T follicular helper cell (primary cell): ENCODE measurements around the gene GRSF1.
"Not testable (repeated sequence)": the region's sequence is repeated elsewhere in the genome, so short reads cannot be mapped to it uniquely, and the experiment has no call there.

Experiments used
- DNase-seq: peaks from one replicate; pipeline ENCODE4 v3.0.0-alpha.2; 2020; ENCODE audit warnings: low read depth
- total RNA-seq, 2 experiments: gene quantifications; one replicate each; lab custom pipeline; 2026; lab: John Stamatoyannopoulos, UW

The GRSF1 gene
- 120 to 184 reads per million in 2 experiments for total RNA-seq

GRCh38 chr4:70839589-70840093, at the start of gene GRSF1:
TSS of gene GRSF1 (minus strand) at chr4:70839890. CDS start at chr4:70839827, 63 bp downstream.
- peak; percentile 95 for DNase-seq

- DNase-seq: no peak
Observed at GRCh38 chr4:70885174-70885573, 45.5 kb upstream of the GRSF1 start.

GRCh38 chr4:70880739-70881138, 41.0 kb upstream of the GRSF1 start:
- DNase-seq: no peak

GRCh38 chr4:70877556-70877955, 37.9 kb upstream of the GRSF1 start:
- DNase-seq: no peak

GRCh38 chr4:70874268-70875156, 34.8 kb upstream of the GRSF1 start:
- no peak for DNase-seq

- no peak for DNase-seq
Observed at GRCh38 chr4:70873216-70873615, 33.5 kb upstream of the GRSF1 start.

GRCh38 chr4:70868778-70869177, 29.1 kb upstream of the GRSF1 start:
- no peak for DNase-seq

- no peak for DNase-seq
Observed at GRCh38 chr4:70863099-70863790, 23.6 kb upstream of the GRSF1 start.

- no peak for DNase-seq
Observed at GRCh38 chr4:70859066-70859465, 19.4 kb upstream of the GRSF1 start.

- no peak for DNase-seq
Observed at GRCh38 chr4:70858454-70858853, 18.8 kb upstream of the GRSF1 start.

- DNase-seq: no peak
Observed at GRCh38 chr4:70855464-70855863, 15.8 kb upstream of the GRSF1 start.

GRCh38 chr4:70849291-70849690, 9.6 kb upstream of the GRSF1 start:
- DNase-seq: no peak

GRCh38 chr4:70844180-70844579, 4.5 kb upstream of the GRSF1 start:
- no peak for DNase-seq

- DNase-seq: no peak
Observed at GRCh38 chr4:70842761-70843435, 3.2 kb upstream of the GRSF1 start.

- no peak for DNase-seq
Observed at GRCh38 chr4:70841951-70842350, 2.3 kb upstream of the GRSF1 start.

- no peak for DNase-seq
Observed at GRCh38 chr4:70841211-70841610, 1.5 kb upstream of the GRSF1 start.

GRCh38 chr4:70840631-70841030, 941 bp upstream of the GRSF1 start:
- DNase-seq: not testable (repeated sequence)

- DNase-seq: peak; percentile 55
Observed at GRCh38 chr4:70840137-70840536, 447 bp upstream of the GRSF1 start.

GRCh38 chr4:70838666-70839588, 763 bp downstream of the GRSF1 start:
- DNase-seq: peak; percentile 47

GRCh38 chr4:70838204-70838603, 1.5 kb downstream of the GRSF1 start:
- DNase-seq: no peak

- DNase-seq: no peak
Observed at GRCh38 chr4:70836081-70836480, 3.6 kb downstream of the GRSF1 start.
